GM21786 (cell line): ENCODE data around the gene SNRPD2.
"Not testable (repeated sequence)": the region's sequence is repeated elsewhere in the genome, so short reads cannot be mapped to it uniquely, and the experiment has no call there.

Experiments
- ATAC-seq: cut with Tn5 transposase; IDR thresholded peaks from one replicate; pipeline ENCODE4 v1.9.1; 2021; ENCODE audit not compliant: unreplicated experiment

The SNRPD2 gene

GRCh38 chr19:45705710-45706415 is 14.1 kb upstream of the SNRPD2 start:
- no peak for ATAC-seq

- no peak for ATAC-seq
These were observed 13.4 kb upstream of the SNRPD2 start for GRCh38 chr19:45705115-45705514.

GRCh38 chr19:45701676-45702075 is 9.9 kb upstream of the SNRPD2 start:
- no peak for ATAC-seq

GRCh38 chr19:45693106-45693788 is 1.5 kb upstream of the SNRPD2 start:
- ATAC-seq, result no peak

- peak; percentile 87 for ATAC-seq
These were observed 693 bp upstream of the SNRPD2 start, which contains the start of gene QPCTL for GRCh38 chr19:45692187-45693105. QPCTL (plus strand) TSS chr19:45692666; CDS start chr19:45692704, 38 bp downstream.

GRCh38 chr19:45687599-45687998 is 4.2 kb downstream of the SNRPD2 start:
- no peak for ATAC-seq

GRCh38 chr19:45685045-45685444 is 6.7 kb downstream of the SNRPD2 start:
- not testable (repeated sequence) for ATAC-seq

GRCh38 chr19:45682908-45683307 is 8.8 kb downstream of the SNRPD2 start:
- ATAC-seq, result no peak

- no peak for ATAC-seq
These were observed 9.6 kb downstream of the SNRPD2 start for GRCh38 chr19:45682117-45682516.

- ATAC-seq, result peak; percentile 64
These were observed 10.2 kb downstream of the SNRPD2 start for GRCh38 chr19:45681391-45682015.

GRCh38 chr19:45677351-45678230 is 14.2 kb downstream of the SNRPD2 start:
- ATAC-seq, result peak; percentile 53

- ATAC-seq, result no peak
These were observed 14.9 kb downstream of the SNRPD2 start for GRCh38 chr19:45676851-45677263.

- ATAC-seq, result no peak
These were observed 16.8 kb downstream of the SNRPD2 start for GRCh38 chr19:45674946-45675345.

- peak; percentile 39 for ATAC-seq
These were observed 20.9 kb downstream of the SNRPD2 start for GRCh38 chr19:45670670-45671453.

GRCh38 chr19:45668342-45668871 is 23.3 kb downstream of the SNRPD2 start:
- ATAC-seq, result no peak

GRCh38 chr19:45667620-45668341 is 24.0 kb downstream of the SNRPD2 start, which contains the start of gene GIPR:
GIPR (plus strand) TSS chr19:45668221; CDS start chr19:45669521, 1,300 bp downstream.
- ATAC-seq, result no peak

- ATAC-seq, result no peak
These were observed 27.2 kb downstream of the SNRPD2 start for GRCh38 chr19:45664575-45664974.

- no peak for ATAC-seq
These were observed 28.0 kb downstream of the SNRPD2 start for GRCh38 chr19:45663800-45664199.
